Vagina (tissue), 2 donors: Measurements from ENCODE around the gene ATG14. TPM values are rescaled to one million over a fixed set of nuclear protein-coding genes. Genes with fewer than 3 reads are reported as not detected.
A peak's percentile ranks its signal among the peaks of the same experiment; 100 is the strongest.

Source experiments
- DNase-seq, 2 donors: peaks; one replicate each; pipeline ENCODE4 v3.0.0-alpha.2; 2017; ENCODE audit errors: extremely low spot score in 2 of 2
- H3K27ac ChIP-seq: fragments of 200-600 bp; sonication (generic); one replicate; pipeline ENCODE4 v1.5.1; 2019
- H3K27me3 ChIP-seq: fragments of 200-600 bp; sonication (generic); one replicate; pipeline ENCODE4 v1.5.1; 2019
- H3K36me3 ChIP-seq, 2 donors: fragments of 200-600 bp; sonication (generic); one replicate each; pipeline ENCODE4 v1.5.1; 2017 to 2019
- H3K4me1 ChIP-seq: fragments of 200-600 bp; sonication (generic); one replicate; pipeline ENCODE4 v1.5.1; 2019
- H3K4me3 ChIP-seq, 2 donors: fragments of 200-600 bp; sonication (generic); 1 replicate in 1 of 2; 2 replicates in 1 of 2; pipeline ENCODE4 v1.5.1; 2016 to 2019
- H3K9me3 ChIP-seq: fragments of 200-600 bp; sonication (generic); one replicate; pipeline ENCODE4 v1.5.1; 2019
- CTCF ChIP-seq, 3 experiments: fragments of 450-650 bp in 2 of 3; fragments of 200-600 bp in 1 of 3; sonication (generic) in 1 of 3; IDR thresholded peaks; one replicate each; pipeline ENCODE4 v1.5.1; 2017 to 2019; ENCODE audit warnings: antibody characterized with exemption in 3 of 3, mild to moderate bottlenecking in 2 of 3, moderate library complexity in 2 of 3
- POLR2A ChIP-seq, 2 donors: fragments of 450-650 bp; IDR thresholded peaks; one replicate each; pipeline ENCODE4 v1.6.1; 2017; ENCODE audit warnings: antibody characterized with exemption in 2 of 2, mild to moderate bottlenecking in 2 of 2, moderate library complexity in 2 of 2
- POLR2AphosphoS5 ChIP-seq, 2 donors: sonication (generic); formaldehyde crosslinking; IDR thresholded peaks; one replicate each; pipeline ENCODE4 v1.9.0; 2017; ENCODE audit warnings: antibody characterized with exemption in 2 of 2, mild to moderate bottlenecking in 2 of 2, low read depth in 1 of 2; ENCODE audit not compliant: insufficient read depth in 1 of 2
- intact Hi-C: fragments of 100-400 bp; cut with DNase I; formaldehyde crosslinking; loops from one replicate; pipeline ENCODE4 v1.15.1; 2023
- total RNA-seq: library from RNA; depleted of rRNA; stranded (reverse); fragments of >200 nt; gene quantifications from one replicate; pipeline ENCODE4 v1.2.3, GENCODE V29; 2016

The ATG14 gene
- total RNA-seq, 1 donor from 2014 or later, result 11.5 TPM

GRCh38 chr14:55449116-55449515 is 37.5 kb upstream of the ATG14 start:
- intact Hi-C loops, result no loop called here
- H3K27ac ChIP-seq, result no peak overlapping the region
- no peak for DNase-seq
- H3K27me3 ChIP-seq, result no peaks in the 10 kb centered on the region
- no peaks in the 10 kb centered on the region for H3K36me3 ChIP-seq
- H3K4me3 ChIP-seq, result no peak overlapping the region
- H3K4me1 ChIP-seq, result peaks cover 30% of the 10 kb centered on the region
- TF ChIP-seq POLR2AphosphoS5 (IDR thresholded peaks at IDR 0.05; ENCODE audit: insufficient read depth in 1 of 2, low read depth in 1 of 2), result no peak
- no peak for TF ChIP-seq CTCF (IDR thresholded peaks at IDR 0.05)
- TF ChIP-seq POLR2A (IDR thresholded peaks at IDR 0.05), result no peak
- H3K9me3 ChIP-seq, result no peaks in the 10 kb centered on the region

GRCh38 chr14:55448141-55448614 is 36.5 kb upstream of the ATG14 start:
- Histone ChIP-seq H3K4me1 (peaks cover 26% of the 10 kb centered on the region), H3K27ac (no peak overlapping the region), H3K27me3 (no peaks in the 10 kb centered on the region), H3K36me3 (no peaks in the 10 kb centered on the region), H3K9me3 (no peaks in the 10 kb centered on the region), H3K4me3 (no peak overlapping the region)
- TF ChIP-seq POLR2AphosphoS5 (IDR thresholded peaks at IDR 0.05; ENCODE audit: insufficient read depth in 1 of 2, low read depth in 1 of 2), result peak in 1 of 2 donors; percentile 23
- TF ChIP-seq CTCF (IDR thresholded peaks at IDR 0.05), result no peak
- no peak for DNase-seq
- intact Hi-C loops, result no loop called here

GRCh38 chr14:55446833-55447232 is 35.2 kb upstream of the ATG14 start:
- Histone ChIP-seq H3K9me3 (no peaks in the 10 kb centered on the region), H3K27me3 (no peaks in the 10 kb centered on the region), H3K36me3 (no peaks in the 10 kb centered on the region), H3K4me3 (no peak overlapping the region), H3K27ac (no peak overlapping the region), H3K4me1 (peaks cover 26% of the 10 kb centered on the region)
- TF ChIP-seq POLR2AphosphoS5 (IDR thresholded peaks at IDR 0.05; ENCODE audit: insufficient read depth in 1 of 2, low read depth in 1 of 2) (no peak), POLR2A (IDR thresholded peaks at IDR 0.05) (no peak), CTCF (IDR thresholded peaks at IDR 0.05) (no peak)
- intact Hi-C loops, result no loop called here
- no peak for DNase-seq

- TF ChIP-seq CTCF (IDR thresholded peaks at IDR 0.05), result peak in 2 of 3 experiments; percentile 46 to 51
- TF ChIP-seq POLR2AphosphoS5 (IDR thresholded peaks at IDR 0.05; ENCODE audit: insufficient read depth in 1 of 2, low read depth in 1 of 2), result no peak
- no peak for TF ChIP-seq POLR2A (IDR thresholded peaks at IDR 0.05)
- intact Hi-C loops, result no loop called here
- H3K9me3 ChIP-seq, result no peaks in the 10 kb centered on the region
- no peaks in the 10 kb centered on the region for H3K36me3 ChIP-seq
- peaks cover 26% of the 10 kb centered on the region for H3K4me1 ChIP-seq
- H3K4me3 ChIP-seq, result no peak overlapping the region
- H3K27ac ChIP-seq, result no peak overlapping the region
- no peaks in the 10 kb centered on the region for H3K27me3 ChIP-seq
- no peak for DNase-seq
These were observed 34.6 kb upstream of the ATG14 start for GRCh38 chr14:55446127-55446736.

GRCh38 chr14:55441286-55441685 is 29.7 kb upstream of the ATG14 start:
- H3K9me3 ChIP-seq, result no peaks in the 10 kb centered on the region
- DNase-seq, result no peak
- no peak overlapping the region for H3K4me3 ChIP-seq
- no peaks in the 10 kb centered on the region for H3K27me3 ChIP-seq
- H3K36me3 ChIP-seq, result no peaks in the 10 kb centered on the region
- H3K27ac ChIP-seq, result no peak overlapping the region
- intact Hi-C loops, result loop anchor here (5.0 kb wide), 1 partner anchor 1041 kb away; no protein-coding TSS in a partner anchor
- peaks cover under 1% of the 10 kb centered on the region for H3K4me1 ChIP-seq
- TF ChIP-seq POLR2A (IDR thresholded peaks at IDR 0.05) (no peak), CTCF (IDR thresholded peaks at IDR 0.05) (no peak), POLR2AphosphoS5 (IDR thresholded peaks at IDR 0.05; ENCODE audit: insufficient read depth in 1 of 2, low read depth in 1 of 2) (no peak)
